HEK293 (cell line): ENCODE data around the gene LMF1.
A peak's percentile ranks its signal among the peaks of the same experiment; 100 is the strongest.

Source experiments
- CTCF ChIA-PET: fragments of 350-600 bp; formaldehyde crosslinking; extraction: SDS; loops from one replicate; lab custom pipeline; 2021; ENCODE audit warnings: antibody characterized with exemption; lab: Yijun Ruan, JAX
- POLR2A ChIA-PET: fragments of 300-600 bp; formaldehyde crosslinking; extraction: SDS; loops from one replicate; lab custom pipeline; 2020; ENCODE audit warnings: antibody characterized with exemption, inconsistent platforms; lab: Yijun Ruan, JAX
- H3K27ac ChIP-seq: fragments of 200-500 bp; sonication (Bioruptor generic); 2 replicates; pipeline ENCODE4 v1.5.1; 2014; ENCODE audit warnings: low read depth, low read length, control low read depth, inconsistent platforms; ENCODE audit errors: extremely low read depth
- H3K36me3 ChIP-seq, 2 experiments: fragments of 200-500 bp in 1 of 2; sonication (Bioruptor generic) in 1 of 2; 1 replicate in 1 of 2; 2 replicates in 1 of 2; pipeline ENCODE4 v1.5.1; 2014 to 2017; ENCODE audit warnings: inconsistent platforms in 2 of 2, low read length in 2 of 2; ENCODE audit not compliant: control insufficient read depth in 2 of 2, insufficient read depth in 1 of 2
- H3K4me1 ChIP-seq: fragments of 200-500 bp; sonication (Bioruptor generic); 2 replicates; pipeline ENCODE4 v1.5.1; 2014; ENCODE audit warnings: mild to moderate bottlenecking, low read length, inconsistent platforms; ENCODE audit not compliant: control insufficient read depth, insufficient read depth
- H3K4me3 ChIP-seq: 2 replicates; pipeline ENCODE4 v1.5.1; 2011; ENCODE audit warnings: low read depth, mild to moderate bottlenecking, control low read depth, low read length, moderate library complexity
- H3K9me3 ChIP-seq: fragments of 200-500 bp; sonication (Bioruptor generic); 2 replicates; pipeline ENCODE4 v1.5.1; 2014; ENCODE audit warnings: low read depth, low read length, inconsistent platforms; ENCODE audit not compliant: control insufficient read depth, insufficient read depth
- BCL11B ChIP-seq: fragments of 450-650 bp; formaldehyde crosslinking; IDR thresholded peaks from 2 replicates; pipeline ENCODE4 v1.5.1; 2016; ENCODE audit warnings: low read depth, missing biosample characterization, missing genetic modification characterization
- BCL6B ChIP-seq: fragments of 450-650 bp; formaldehyde crosslinking; IDR thresholded peaks from 2 replicates; pipeline ENCODE4 v1.5.1; 2017; ENCODE audit warnings: missing biosample characterization, missing genetic modification characterization
- IKZF3 ChIP-seq: fragments of 450-650 bp; IDR thresholded peaks from 2 replicates; pipeline ENCODE4 v1.5.0; 2018; ENCODE audit warnings: missing biosample characterization, mild to moderate bottlenecking, missing genetic modification characterization, moderate library complexity
- KLF1 ChIP-seq: fragments of 450-650 bp; formaldehyde crosslinking; IDR thresholded peaks from 2 replicates; pipeline ENCODE4 v1.5.1; 2016; ENCODE audit warnings: missing biosample characterization, missing genetic modification characterization
- KLF8 ChIP-seq: fragments of 450-650 bp; formaldehyde crosslinking; IDR thresholded peaks from 2 replicates; pipeline ENCODE4 v1.5.1; 2016; ENCODE audit warnings: missing biosample characterization, missing genetic modification characterization
- OVOL3 ChIP-seq: fragments of 450-650 bp; formaldehyde crosslinking; IDR thresholded peaks from 2 replicates; pipeline ENCODE4 v1.5.1; 2016; ENCODE audit warnings: missing biosample characterization, missing genetic modification characterization
- REPIN1 ChIP-seq: fragments of 450-650 bp; formaldehyde crosslinking; IDR thresholded peaks from 2 replicates; pipeline ENCODE4 v1.5.1; 2017; ENCODE audit warnings: missing biosample characterization, missing genetic modification characterization, low read depth
- SP2 ChIP-seq: fragments of 450-650 bp; formaldehyde crosslinking; IDR thresholded peaks from 2 replicates; pipeline ENCODE4 v1.5.1; 2016; ENCODE audit warnings: missing biosample characterization, missing genetic modification characterization
- SP3 ChIP-seq: fragments of 450-650 bp; formaldehyde crosslinking; IDR thresholded peaks from 2 replicates; pipeline ENCODE4 v1.5.1; 2016; ENCODE audit warnings: missing biosample characterization, missing genetic modification characterization
- SP7 ChIP-seq: fragments of 450-650 bp; formaldehyde crosslinking; IDR thresholded peaks from 2 replicates; pipeline ENCODE4 v1.5.1; 2016; ENCODE audit warnings: missing biosample characterization, missing genetic modification characterization
- TCF7L2 ChIP-seq: IDR thresholded peaks from 2 replicates; pipeline ENCODE4 v1.6.1; 2011; ENCODE audit warnings: low read depth, mild to moderate bottlenecking, inconsistent platforms, low read length, moderate library complexity, borderline replicate concordance
- TRIM28 ChIP-seq: IDR thresholded peaks from 2 replicates; pipeline ENCODE4 v1.6.1; 2011; ENCODE audit warnings: low read length, control low read depth, borderline replicate concordance
- ZBTB8A ChIP-seq: fragments of 450-650 bp; formaldehyde crosslinking; IDR thresholded peaks from 2 replicates; pipeline ENCODE4 v1.5.1; 2016; ENCODE audit warnings: missing biosample characterization, missing genetic modification characterization
- ZNF174 ChIP-seq: fragments of 450-650 bp; formaldehyde crosslinking; IDR thresholded peaks from 2 replicates; pipeline ENCODE4 v1.5.0; 2017; ENCODE audit warnings: missing biosample characterization, mild to moderate bottlenecking, missing genetic modification characterization
- ZNF354C ChIP-seq: fragments of 450-650 bp; formaldehyde crosslinking; IDR thresholded peaks from 2 replicates; pipeline ENCODE4 v1.5.1; 2016; ENCODE audit warnings: missing biosample characterization, missing genetic modification characterization, low read depth, borderline replicate concordance
- ZNF488 ChIP-seq: fragments of 450-650 bp; formaldehyde crosslinking; IDR thresholded peaks from 2 replicates; pipeline ENCODE4 v1.5.1; 2016; ENCODE audit warnings: missing biosample characterization, missing genetic modification characterization
- ZNF610 ChIP-seq: fragments of 450-650 bp; formaldehyde crosslinking; IDR thresholded peaks from 2 replicates; pipeline ENCODE4 v1.5.1; 2016; ENCODE audit warnings: missing biosample characterization, missing genetic modification characterization, borderline replicate concordance
- ZNF623 ChIP-seq: fragments of 450-650 bp; formaldehyde crosslinking; IDR thresholded peaks from 2 replicates; pipeline ENCODE4 v1.5.1; 2016; ENCODE audit warnings: missing biosample characterization, missing genetic modification characterization
- TF ChIP-seq, protein P1 (sequence below): fragments of 450-650 bp; IDR thresholded peaks from 2 replicates; pipeline ENCODE4 v1.5.1; 2018; ENCODE audit warnings: missing biosample characterization, missing genetic modification characterization
- TF ChIP-seq, protein P2 (sequence below): fragments of 450-650 bp; formaldehyde crosslinking; IDR thresholded peaks from 2 replicates; pipeline ENCODE4 v1.5.1; 2016; ENCODE audit warnings: missing biosample characterization, missing genetic modification characterization
- TF ChIP-seq, protein P3 (sequence below): fragments of 450-650 bp; formaldehyde crosslinking; IDR thresholded peaks from 2 replicates; pipeline ENCODE4 v1.5.1; 2016; ENCODE audit warnings: missing biosample characterization, missing genetic modification characterization, low read depth
- TF ChIP-seq, protein P4 (sequence below): fragments of 450-650 bp; formaldehyde crosslinking; IDR thresholded peaks from 2 replicates; pipeline ENCODE4 v1.5.1; 2016; ENCODE audit warnings: missing biosample characterization, missing genetic modification characterization, borderline replicate concordance
- TF ChIP-seq, protein P5 (sequence below): fragments of 450-650 bp; formaldehyde crosslinking; IDR thresholded peaks from 2 replicates; pipeline ENCODE4 v1.5.1; 2016; ENCODE audit warnings: missing biosample characterization, missing genetic modification characterization

Gene LMF1

GRCh38 chr16:827513-827912 lies 143.3 kb downstream of the LMF1 start:
- POLR2A ChIA-PET: no interaction called here
- H3K4me1 ChIP-seq: peaks cover 4% of the 10 kb centered on the region; the same call in 1 of the 2 replicates
- H3K36me3 ChIP-seq: no peaks in the 10 kb centered on the region
- TF ChIP-seq, protein P1, sequence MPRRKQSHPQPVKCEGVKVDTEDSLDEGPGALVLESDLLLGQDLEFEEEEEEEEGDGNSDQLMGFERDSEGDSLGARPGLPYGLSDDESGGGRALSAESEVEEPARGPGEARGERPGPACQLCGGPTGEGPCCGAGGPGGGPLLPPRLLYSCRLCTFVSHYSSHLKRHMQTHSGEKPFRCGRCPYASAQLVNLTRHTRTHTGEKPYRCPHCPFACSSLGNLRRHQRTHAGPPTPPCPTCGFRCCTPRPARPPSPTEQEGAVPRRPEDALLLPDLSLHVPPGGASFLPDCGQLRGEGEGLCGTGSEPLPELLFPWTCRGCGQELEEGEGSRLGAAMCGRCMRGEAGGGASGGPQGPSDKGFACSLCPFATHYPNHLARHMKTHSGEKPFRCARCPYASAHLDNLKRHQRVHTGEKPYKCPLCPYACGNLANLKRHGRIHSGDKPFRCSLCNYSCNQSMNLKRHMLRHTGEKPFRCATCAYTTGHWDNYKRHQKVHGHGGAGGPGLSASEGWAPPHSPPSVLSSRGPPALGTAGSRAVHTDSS: no peak
- TF ChIP-seq, protein P2, sequence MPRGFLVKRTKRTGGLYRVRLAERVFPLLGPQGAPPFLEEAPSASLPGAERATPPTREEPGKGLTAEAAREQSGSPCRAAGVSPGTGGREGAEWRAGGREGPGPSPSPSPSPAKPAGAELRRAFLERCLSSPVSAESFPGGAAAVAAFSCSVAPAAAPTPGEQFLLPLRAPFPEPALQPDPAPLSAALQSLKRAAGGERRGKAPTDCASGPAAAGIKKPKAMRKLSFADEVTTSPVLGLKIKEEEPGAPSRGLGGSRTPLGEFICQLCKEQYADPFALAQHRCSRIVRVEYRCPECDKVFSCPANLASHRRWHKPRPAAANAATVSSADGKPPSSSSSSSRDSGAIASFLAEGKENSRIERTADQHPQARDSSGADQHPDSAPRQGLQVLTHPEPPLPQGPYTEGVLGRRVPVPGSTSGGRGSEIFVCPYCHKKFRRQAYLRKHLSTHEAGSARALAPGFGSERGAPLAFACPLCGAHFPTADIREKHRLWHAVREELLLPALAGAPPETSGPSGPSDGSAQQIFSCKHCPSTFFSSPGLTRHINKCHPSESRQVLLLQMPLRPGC: no peak
- no peak for TF ChIP-seq ZNF610 (tag by site-specific recombination)
- TF ChIP-seq TCF7L2: no peak
- TF ChIP-seq ZNF488: no peak
- TF ChIP-seq TRIM28: no peak
- TF ChIP-seq OVOL3 (tag by site-specific recombination): no peak
- TF ChIP-seq, protein P3, sequence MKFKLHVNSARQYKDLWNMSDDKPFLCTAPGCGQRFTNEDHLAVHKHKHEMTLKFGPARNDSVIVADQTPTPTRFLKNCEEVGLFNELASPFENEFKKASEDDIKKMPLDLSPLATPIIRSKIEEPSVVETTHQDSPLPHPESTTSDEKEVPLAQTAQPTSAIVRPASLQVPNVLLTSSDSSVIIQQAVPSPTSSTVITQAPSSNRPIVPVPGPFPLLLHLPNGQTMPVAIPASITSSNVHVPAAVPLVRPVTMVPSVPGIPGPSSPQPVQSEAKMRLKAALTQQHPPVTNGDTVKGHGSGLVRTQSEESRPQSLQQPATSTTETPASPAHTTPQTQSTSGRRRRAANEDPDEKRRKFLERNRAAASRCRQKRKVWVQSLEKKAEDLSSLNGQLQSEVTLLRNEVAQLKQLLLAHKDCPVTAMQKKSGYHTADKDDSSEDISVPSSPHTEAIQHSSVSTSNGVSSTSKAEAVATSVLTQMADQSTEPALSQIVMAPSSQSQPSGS (tag by site-specific recombination): no peak
- no peak for TF ChIP-seq BCL6B (tag by site-specific recombination)
- TF ChIP-seq, all 188 proteins: peak for 0
- no peak overlapping the region for H3K27ac ChIP-seq
- CTCF ChIA-PET: no interaction called here
- H3K4me3 ChIP-seq: no peak overlapping the region
- no peaks in the 10 kb centered on the region for H3K9me3 ChIP-seq

DNA sequence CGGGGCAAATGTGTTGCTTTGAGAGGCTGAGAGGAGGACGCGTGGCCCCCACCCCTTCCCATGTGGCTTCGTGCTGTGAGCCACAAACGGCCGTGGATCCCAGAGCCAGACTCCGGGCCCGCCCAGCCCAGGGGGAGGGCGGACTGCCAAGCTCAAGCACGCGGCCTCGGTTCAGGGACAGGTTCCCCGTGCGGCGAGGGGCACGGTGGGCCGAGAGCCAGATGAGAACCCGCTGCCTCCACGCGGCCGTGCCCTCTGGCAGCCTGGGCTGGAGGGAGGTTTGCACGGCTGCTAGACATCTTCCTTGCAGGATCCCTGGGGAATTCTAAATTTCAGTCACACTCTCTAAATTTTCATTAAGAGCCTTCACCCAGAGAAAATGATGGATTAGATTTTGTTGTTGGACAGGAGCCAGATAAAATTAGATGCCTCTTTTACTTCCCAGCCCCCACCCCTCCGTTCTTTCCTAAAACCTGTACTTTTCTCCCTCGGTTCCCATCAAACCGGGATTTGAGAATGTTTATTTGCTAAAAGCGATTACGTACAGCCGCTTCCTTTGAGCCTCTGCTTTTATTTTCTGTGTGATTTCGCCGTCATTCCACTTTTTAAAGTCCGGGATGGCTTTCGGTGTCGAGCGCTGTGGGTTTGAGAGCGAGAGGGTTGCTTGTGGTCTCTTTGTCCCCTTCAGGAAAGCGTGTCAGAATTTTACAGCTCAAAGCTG lies 145.3 kb downstream of the LMF1 start:
- Histone ChIP-seq H3K9me3 (no peaks in the 10 kb centered on the region), H3K27ac (0 out of 2 replicates have a peak overlapping the region, but pooled peaks have one; percentile 31), H3K4me3 (no peak overlapping the region), H3K36me3 (no peaks in the 10 kb centered on the region), H3K4me1 (peaks cover 4% of the 10 kb centered on the region; the same call in 1 of the 2 replicates)
- POLR2A ChIA-PET: no interaction called here
- CTCF ChIA-PET: interaction anchor here (0.6 kb wide), 1 partner anchor 217 kb away, joined by 3 read pairs; no protein-coding TSS in a partner anchor
- TF ChIP-seq KLF8 (tag by site-specific recombination) (no peak), KLF1 (tag by site-specific recombination) (peak; percentile 29; the same call in 1 of the 2 replicates), ZBTB8A (tag by site-specific recombination) (peak; percentile 64), ZNF623 (tag by site-specific recombination) (no peak), REPIN1 (tag by site-specific recombination) (no peak), IKZF3 (tag by site-specific recombination) (no peak), BCL11B (tag by site-specific recombination) (no peak), ZNF174 (no peak), SP2 (tag by site-specific recombination) (peak; percentile 33), ZNF354C (tag by site-specific recombination) (no peak), SP3 (tag by site-specific recombination) (no peak), SP7 (0 out of 2 replicates have a peak, but pooled peaks have one; percentile 24)
- TF ChIP-seq, protein P4, sequence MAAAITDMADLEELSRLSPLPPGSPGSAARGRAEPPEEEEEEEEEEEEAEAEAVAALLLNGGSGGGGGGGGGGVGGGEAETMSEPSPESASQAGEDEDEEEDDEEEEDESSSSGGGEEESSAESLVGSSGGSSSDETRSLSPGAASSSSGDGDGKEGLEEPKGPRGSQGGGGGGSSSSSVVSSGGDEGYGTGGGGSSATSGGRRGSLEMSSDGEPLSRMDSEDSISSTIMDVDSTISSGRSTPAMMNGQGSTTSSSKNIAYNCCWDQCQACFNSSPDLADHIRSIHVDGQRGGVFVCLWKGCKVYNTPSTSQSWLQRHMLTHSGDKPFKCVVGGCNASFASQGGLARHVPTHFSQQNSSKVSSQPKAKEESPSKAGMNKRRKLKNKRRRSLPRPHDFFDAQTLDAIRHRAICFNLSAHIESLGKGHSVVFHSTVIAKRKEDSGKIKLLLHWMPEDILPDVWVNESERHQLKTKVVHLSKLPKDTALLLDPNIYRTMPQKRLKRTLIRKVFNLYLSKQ (tag by site-specific recombination): no peak
- TF ChIP-seq, protein P5, sequence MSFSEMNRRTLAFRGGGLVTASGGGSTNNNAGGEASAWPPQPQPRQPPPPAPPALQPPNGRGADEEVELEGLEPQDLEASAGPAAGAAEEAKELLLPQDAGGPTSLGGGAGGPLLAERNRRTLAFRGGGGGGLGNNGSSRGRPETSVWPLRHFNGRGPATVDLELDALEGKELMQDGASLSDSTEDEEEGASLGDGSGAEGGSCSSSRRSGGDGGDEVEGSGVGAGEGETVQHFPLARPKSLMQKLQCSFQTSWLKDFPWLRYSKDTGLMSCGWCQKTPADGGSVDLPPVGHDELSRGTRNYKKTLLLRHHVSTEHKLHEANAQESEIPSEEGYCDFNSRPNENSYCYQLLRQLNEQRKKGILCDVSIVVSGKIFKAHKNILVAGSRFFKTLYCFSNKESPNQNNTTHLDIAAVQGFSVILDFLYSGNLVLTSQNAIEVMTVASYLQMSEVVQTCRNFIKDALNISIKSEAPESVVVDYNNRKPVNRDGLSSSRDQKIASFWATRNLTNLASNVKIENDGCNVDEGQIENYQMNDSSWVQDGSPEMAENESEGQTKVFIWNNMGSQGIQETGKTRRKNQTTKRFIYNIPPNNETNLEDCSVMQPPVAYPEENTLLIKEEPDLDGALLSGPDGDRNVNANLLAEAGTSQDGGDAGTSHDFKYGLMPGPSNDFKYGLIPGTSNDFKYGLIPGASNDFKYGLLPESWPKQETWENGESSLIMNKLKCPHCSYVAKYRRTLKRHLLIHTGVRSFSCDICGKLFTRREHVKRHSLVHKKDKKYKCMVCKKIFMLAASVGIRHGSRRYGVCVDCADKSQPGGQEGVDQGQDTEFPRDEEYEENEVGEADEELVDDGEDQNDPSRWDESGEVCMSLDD (tag by site-specific recombination): no peak
